OCI-LY1 (cell line): ENCODE results near the gene HOMEZ.
"Not testable (repeated sequence)": the region's sequence is repeated elsewhere in the genome, so short reads cannot be mapped to it uniquely, and the experiment has no call there.

ENCODE experiments used
- H2AFZ ChIP-seq: fragments of 200-600 bp; sonication (generic), shearing (Covaris generic); 2 replicates; pipeline ENCODE4 v1.6.0; 2014; ENCODE audit warnings: antibody characterized with exemption, mild to moderate bottlenecking, low read length
- H3F3A ChIP-seq: fragments of 200-600 bp; sonication (generic), shearing (Covaris generic); 2 replicates; pipeline ENCODE4 v1.6.0; 2014; ENCODE audit warnings: mild to moderate bottlenecking, antibody characterized with exemption, low read length, moderate library complexity; ENCODE audit not compliant: insufficient read depth
- H3K27ac ChIP-seq: fragments of 200-600 bp; sonication (generic); 2 replicates; pipeline ENCODE4 v1.5.1; 2014; ENCODE audit warnings: low read length, mixed run types, mild to moderate bottlenecking, low read depth; ENCODE audit not compliant: poor library complexity, severe bottlenecking
- H3K27me3 ChIP-seq: fragments of 200-600 bp; sonication (generic); 2 replicates; pipeline ENCODE4 v1.6.0; 2014; ENCODE audit warnings: antibody characterized with exemption, mild to moderate bottlenecking, low read length, moderate library complexity; ENCODE audit not compliant: insufficient read depth
- H3K36me3 ChIP-seq: fragments of 200-600 bp; sonication (generic); 2 replicates; pipeline ENCODE4 v1.6.1; 2014; ENCODE audit warnings: mild to moderate bottlenecking, antibody characterized with exemption, low read length, moderate library complexity, mixed read lengths; ENCODE audit not compliant: insufficient read depth
- H3K4me1 ChIP-seq: fragments of 200-600 bp; sonication (generic); 2 replicates; pipeline ENCODE4 v1.5.1; 2014; ENCODE audit warnings: mild to moderate bottlenecking, low read length, moderate library complexity; ENCODE audit not compliant: insufficient read depth, severe bottlenecking
- H3K4me2 ChIP-seq: fragments of 200-600 bp; sonication (generic), shearing (Covaris generic); 2 replicates; pipeline ENCODE4 v1.6.1; 2014; ENCODE audit warnings: low read length
- H3K4me3 ChIP-seq: fragments of 200-600 bp; sonication (generic); 2 replicates; pipeline ENCODE4 v1.5.1; 2014; ENCODE audit warnings: low read length, low read depth, mild to moderate bottlenecking, mixed read lengths; ENCODE audit not compliant: poor library complexity, severe bottlenecking
- H3K79me2 ChIP-seq: fragments of 200-600 bp; shearing (Covaris generic); 2 replicates; pipeline ENCODE4 v1.6.1; 2016; ENCODE audit warnings: mixed run types, low read length, mixed read lengths; ENCODE audit not compliant: insufficient read depth
- H3K9ac ChIP-seq: fragments of 200-600 bp; sonication (generic), shearing (Covaris generic); 2 replicates; pipeline ENCODE4 v1.6.1; 2014; ENCODE audit warnings: mild to moderate bottlenecking, low read length, mixed read lengths
- H3K9me2 ChIP-seq: fragments of 200-600 bp; sonication (generic), shearing (Covaris generic); 2 replicates; pipeline ENCODE4 v1.6.1; 2014; ENCODE audit warnings: low read depth, mild to moderate bottlenecking, low read length, mixed read lengths
- H3K9me3 ChIP-seq: fragments of 200-600 bp; shearing (Covaris generic); 2 replicates; pipeline ENCODE4 v1.6.1; 2014; ENCODE audit warnings: low read length, mixed read lengths
- H4K20me1 ChIP-seq: fragments of 200-600 bp; sonication (generic), shearing (Covaris generic); 2 replicates; pipeline ENCODE4 v1.6.0; 2016; ENCODE audit warnings: mild to moderate bottlenecking, low read length; ENCODE audit not compliant: insufficient read depth
- EZH2 ChIP-seq: fragments of 200-600 bp; sonication (generic), shearing (Covaris generic); IDR thresholded peaks from 2 replicates; pipeline ENCODE4 v1.8.0; 2017; ENCODE audit warnings: borderline replicate concordance, mixed run types, mild to moderate bottlenecking, antibody characterized with exemption, low read length, moderate library complexity, mixed read lengths
- TF ChIP-seq, protein P1 (sequence below): fragments of 200-600 bp; sonication (generic), shearing (Covaris generic); IDR thresholded peaks from 2 replicates; pipeline ENCODE4 v1.5.1; 2017; ENCODE audit warnings: mild to moderate bottlenecking, antibody characterized with exemption, low read length, moderate library complexity, mixed read lengths

The HOMEZ gene

DNA sequence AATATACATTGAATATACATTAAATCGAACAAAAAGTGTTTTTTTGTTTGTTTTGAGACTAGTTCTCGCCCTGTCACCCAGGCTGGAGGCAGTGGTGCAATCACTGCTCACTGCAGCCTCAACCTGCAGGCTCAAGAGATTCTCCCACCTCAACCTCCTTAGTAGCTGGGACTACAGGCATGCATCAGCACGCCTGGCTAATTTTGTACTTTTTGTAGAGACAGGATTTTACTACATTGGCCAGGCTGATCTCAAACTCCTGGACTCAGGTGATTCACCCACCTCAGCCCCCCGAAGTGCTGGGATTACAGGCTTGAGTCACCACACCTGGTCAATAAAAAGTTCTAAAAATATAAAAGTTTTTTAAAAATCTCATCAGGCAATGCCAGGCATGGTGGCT, 58.4 kb downstream of the HOMEZ start:
- Histone ChIP-seq H3K9me2 (no peaks in the 10 kb centered on the region), H4K20me1 (no peaks in the 10 kb centered on the region)
- TF ChIP-seq, protein P1, sequence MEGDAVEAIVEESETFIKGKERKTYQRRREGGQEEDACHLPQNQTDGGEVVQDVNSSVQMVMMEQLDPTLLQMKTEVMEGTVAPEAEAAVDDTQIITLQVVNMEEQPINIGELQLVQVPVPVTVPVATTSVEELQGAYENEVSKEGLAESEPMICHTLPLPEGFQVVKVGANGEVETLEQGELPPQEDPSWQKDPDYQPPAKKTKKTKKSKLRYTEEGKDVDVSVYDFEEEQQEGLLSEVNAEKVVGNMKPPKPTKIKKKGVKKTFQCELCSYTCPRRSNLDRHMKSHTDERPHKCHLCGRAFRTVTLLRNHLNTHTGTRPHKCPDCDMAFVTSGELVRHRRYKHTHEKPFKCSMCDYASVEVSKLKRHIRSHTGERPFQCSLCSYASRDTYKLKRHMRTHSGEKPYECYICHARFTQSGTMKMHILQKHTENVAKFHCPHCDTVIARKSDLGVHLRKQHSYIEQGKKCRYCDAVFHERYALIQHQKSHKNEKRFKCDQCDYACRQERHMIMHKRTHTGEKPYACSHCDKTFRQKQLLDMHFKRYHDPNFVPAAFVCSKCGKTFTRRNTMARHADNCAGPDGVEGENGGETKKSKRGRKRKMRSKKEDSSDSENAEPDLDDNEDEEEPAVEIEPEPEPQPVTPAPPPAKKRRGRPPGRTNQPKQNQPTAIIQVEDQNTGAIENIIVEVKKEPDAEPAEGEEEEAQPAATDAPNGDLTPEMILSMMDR = no peak
- no peak for TF ChIP-seq EZH2

DNA sequence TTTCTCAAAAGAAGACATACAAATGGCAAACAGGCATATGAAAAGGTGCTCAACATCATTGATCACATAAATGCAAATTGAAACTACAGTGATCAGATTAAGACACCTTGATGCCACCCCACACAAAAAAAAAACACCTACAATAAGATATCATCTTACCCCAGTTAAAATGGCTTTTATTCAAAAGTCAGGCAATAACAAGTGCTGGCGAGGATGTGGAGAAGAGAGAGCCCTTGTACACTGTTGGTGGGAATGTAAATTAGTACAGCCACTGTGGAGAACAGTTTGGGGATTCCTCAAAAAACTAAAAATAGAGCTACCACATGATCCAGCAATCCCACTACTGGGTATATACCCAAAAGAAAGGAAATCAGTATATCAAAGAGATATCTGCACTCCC, 61.0 kb downstream of the HOMEZ start:
- H3K9me2 ChIP-seq, H3K79me2 ChIP-seq, H3K36me3 ChIP-seq, H3K27ac ChIP-seq, H4K20me1 ChIP-seq, H3K4me3 ChIP-seq, H2AFZ ChIP-seq, H3K4me1 ChIP-seq, H3K9me3 ChIP-seq, H3K9ac ChIP-seq, H3K4me2 ChIP-seq, H3K27me3 ChIP-seq, H3F3A ChIP-seq: not testable (repeated sequence)

More for the DNA sequence above, 58.4 kb downstream of the HOMEZ start:
- Histone ChIP-seq H3K27ac (no peak overlapping the region), H3K4me3 (no peak overlapping the region), H2AFZ (no peak overlapping the region), H3K9ac (no peak overlapping the region), H3K4me2 (no peak overlapping the region), H3K27me3 (no peaks in the 10 kb centered on the region), H3K9me3 (0 out of 2 replicates have a peak, but pooled peaks cover 3% of the 10 kb centered on the region), H3K36me3 (no peaks in the 10 kb centered on the region), H3K79me2 (no peaks in the 10 kb centered on the region), H3K4me1 (no peaks in the 10 kb centered on the region), H3F3A (no peaks in the 10 kb centered on the region)
